ENCODE measurements around the gene PRF1. TPM values are rescaled to one million over a fixed set of nuclear protein-coding genes. Genes with fewer than 3 reads are reported as not detected.

The PRF1 gene
- total and polyA plus RNA-seq, 4 donors: 2.5 to 3.1 (median 2.8) TPM

DNA sequence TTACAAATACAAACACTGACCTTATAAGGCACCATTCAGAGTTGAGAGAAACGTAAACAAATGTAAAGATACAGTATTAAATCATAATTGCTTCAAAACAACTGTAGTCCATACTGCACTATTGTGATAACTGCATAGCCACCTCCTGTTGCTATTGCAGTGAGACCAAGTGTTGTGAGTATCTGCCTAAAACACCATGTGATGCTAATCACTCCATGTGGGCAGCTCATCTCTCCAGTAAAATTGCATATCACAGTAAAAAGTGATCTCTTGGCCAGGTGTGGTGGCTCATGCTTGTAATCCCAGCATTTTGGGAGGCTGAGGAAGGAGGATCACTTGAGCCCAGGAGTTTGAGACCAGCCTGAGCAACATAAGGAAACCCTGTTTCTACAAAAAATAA is 26.8 kb upstream of the PRF1 start:
- no peaks in the 10 kb centered on the region for H3K4me1 ChIP-seq (ENCODE audit: control insufficient read depth in 4 of 4, insufficient read depth in 4 of 4, low read length in 3 of 4)
- DNase-seq (ENCODE audit: low spot score): no peak
- WGBS: 47% methylated on average over 1 of the region's 1 CpG

GRCh38 chr10:70626056-70626455 is 23.5 kb upstream of the PRF1 start:
- H3K4me3 ChIP-seq (ENCODE audit: low read depth in 1 of 3, low read length in 3 of 3): no peak overlapping the region
- H3K9me3 ChIP-seq (ENCODE audit: control insufficient read depth in 4 of 4, low read length in 3 of 4): peaks cover 0 to 7% (median 2%) of the 10 kb centered on the region in 4 donors
- TF ChIP-seq RXRA (IDR thresholded peaks at IDR 0.05) (no peak), CTCF (IDR thresholded peaks at IDR 0.05; ENCODE audit: low read depth, low read length, missing input control) (no peak), ZBTB33 (IDR thresholded peaks at IDR 0.05) (no peak), HNF4A (conservative IDR thresholded peaks at IDR 0.05) (no peak), NR2F2 (IDR thresholded peaks at IDR 0.05) (no peak), FOXA2 (IDR thresholded peaks at IDR 0.05) (no peak), EGR1 (IDR thresholded peaks at IDR 0.05; ENCODE audit: low read depth in 2 of 2) (no peak), SP1 (IDR thresholded peaks at IDR 0.05) (no peak), RAD21 (IDR thresholded peaks at IDR 0.05) (no peak), JUND (IDR thresholded peaks at IDR 0.05) (no peak), FOXA1 (IDR thresholded peaks at IDR 0.05) (no peak), GABPA (IDR thresholded peaks at IDR 0.05 in 1 of 2, conservative IDR thresholded peaks at IDR 0.05 in 1 of 2) (no peak), HNF4G (IDR thresholded peaks at IDR 0.05) (no peak), TAF1 (conservative IDR thresholded peaks at IDR 0.05) (no peak), YY1 (IDR thresholded peaks at IDR 0.05) (no peak)
- TF ChIP-seq, protein P1, sequence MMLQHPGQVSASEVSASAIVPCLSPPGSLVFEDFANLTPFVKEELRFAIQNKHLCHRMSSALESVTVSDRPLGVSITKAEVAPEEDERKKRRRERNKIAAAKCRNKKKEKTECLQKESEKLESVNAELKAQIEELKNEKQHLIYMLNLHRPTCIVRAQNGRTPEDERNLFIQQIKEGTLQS (IDR thresholded peaks at IDR 0.05): no peak
- TF ChIP-seq, protein P2, sequence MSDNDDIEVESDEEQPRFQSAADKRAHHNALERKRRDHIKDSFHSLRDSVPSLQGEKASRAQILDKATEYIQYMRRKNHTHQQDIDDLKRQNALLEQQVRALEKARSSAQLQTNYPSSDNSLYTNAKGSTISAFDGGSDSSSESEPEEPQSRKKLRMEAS (IDR thresholded peaks at IDR 0.05): no peak
- TF ChIP-seq, protein P3, sequence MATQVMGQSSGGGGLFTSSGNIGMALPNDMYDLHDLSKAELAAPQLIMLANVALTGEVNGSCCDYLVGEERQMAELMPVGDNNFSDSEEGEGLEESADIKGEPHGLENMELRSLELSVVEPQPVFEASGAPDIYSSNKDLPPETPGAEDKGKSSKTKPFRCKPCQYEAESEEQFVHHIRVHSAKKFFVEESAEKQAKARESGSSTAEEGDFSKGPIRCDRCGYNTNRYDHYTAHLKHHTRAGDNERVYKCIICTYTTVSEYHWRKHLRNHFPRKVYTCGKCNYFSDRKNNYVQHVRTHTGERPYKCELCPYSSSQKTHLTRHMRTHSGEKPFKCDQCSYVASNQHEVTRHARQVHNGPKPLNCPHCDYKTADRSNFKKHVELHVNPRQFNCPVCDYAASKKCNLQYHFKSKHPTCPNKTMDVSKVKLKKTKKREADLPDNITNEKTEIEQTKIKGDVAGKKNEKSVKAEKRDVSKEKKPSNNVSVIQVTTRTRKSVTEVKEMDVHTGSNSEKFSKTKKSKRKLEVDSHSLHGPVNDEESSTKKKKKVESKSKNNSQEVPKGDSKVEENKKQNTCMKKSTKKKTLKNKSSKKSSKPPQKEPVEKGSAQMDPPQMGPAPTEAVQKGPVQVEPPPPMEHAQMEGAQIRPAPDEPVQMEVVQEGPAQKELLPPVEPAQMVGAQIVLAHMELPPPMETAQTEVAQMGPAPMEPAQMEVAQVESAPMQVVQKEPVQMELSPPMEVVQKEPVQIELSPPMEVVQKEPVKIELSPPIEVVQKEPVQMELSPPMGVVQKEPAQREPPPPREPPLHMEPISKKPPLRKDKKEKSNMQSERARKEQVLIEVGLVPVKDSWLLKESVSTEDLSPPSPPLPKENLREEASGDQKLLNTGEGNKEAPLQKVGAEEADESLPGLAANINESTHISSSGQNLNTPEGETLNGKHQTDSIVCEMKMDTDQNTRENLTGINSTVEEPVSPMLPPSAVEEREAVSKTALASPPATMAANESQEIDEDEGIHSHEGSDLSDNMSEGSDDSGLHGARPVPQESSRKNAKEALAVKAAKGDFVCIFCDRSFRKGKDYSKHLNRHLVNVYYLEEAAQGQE (IDR thresholded peaks at IDR 0.05): no peak
- H3K36me3 ChIP-seq (ENCODE audit: control insufficient read depth in 4 of 4, insufficient read depth in 3 of 4, low read depth in 1 of 4, low read length in 3 of 4): no peaks in the 10 kb centered on the region
- no peaks in the 10 kb centered on the region for H3K27me3 ChIP-seq (ENCODE audit: control insufficient read depth in 4 of 4, insufficient read depth in 4 of 4, low read length in 3 of 4)
- H3K27ac ChIP-seq (ENCODE audit: low read depth in 1 of 2, low read length in 2 of 2): no peak overlapping the region
- H3K9ac ChIP-seq (ENCODE audit: low read depth in 1 of 2, low read length in 2 of 2): no peak overlapping the region
- no peaks in the 10 kb centered on the region for H3K4me1 ChIP-seq (ENCODE audit: control insufficient read depth in 4 of 4, insufficient read depth in 4 of 4, low read length in 3 of 4)
- DNase-seq (ENCODE audit: low spot score): no peak

More for the DNA sequence above, 26.8 kb upstream of the PRF1 start:
- Histone ChIP-seq H3K4me3 (ENCODE audit: low read depth in 1 of 3, low read length in 3 of 3) (no peak overlapping the region), H3K9me3 (ENCODE audit: control insufficient read depth in 4 of 4, low read length in 3 of 4) (peaks cover 0 to 7% (median 2%) of the 10 kb centered on the region in 4 donors), H3K9ac (ENCODE audit: low read depth in 1 of 2, low read length in 2 of 2) (no peak overlapping the region), H3K27ac (ENCODE audit: low read depth in 1 of 2, low read length in 2 of 2) (no peak overlapping the region), H3K27me3 (ENCODE audit: control insufficient read depth in 4 of 4, insufficient read depth in 4 of 4, low read length in 3 of 4) (peaks cover 0 to 3% (median 0%) of the 10 kb centered on the region in 4 donors), H3K36me3 (ENCODE audit: control insufficient read depth in 4 of 4, insufficient read depth in 3 of 4, low read depth in 1 of 4, low read length in 3 of 4) (no peaks in the 10 kb centered on the region)
- TF ChIP-seq FOXA2 (IDR thresholded peaks at IDR 0.05): no peak
